ENCODE data around the gene PDGFB. TPM values are rescaled to one million over a fixed set of nuclear protein-coding genes. Genes with fewer than 3 reads are reported as not detected.

The PDGFB gene
- total RNA-seq, 2 donors from 2014 or later: 5.9 to 10.4 TPM

- no peaks in the 10 kb centered on the region for H3K9me3 ChIP-seq (ENCODE audit: control insufficient read depth, low read length)
- no peak for TF ChIP-seq CTCF (conservative IDR thresholded peaks at IDR 0.05)
- H3K9ac ChIP-seq (ENCODE audit: extremely low read depth, low read length, poor library complexity, severe bottlenecking): no peak overlapping the region
- Mint-ChIP-seq H3K4me1 (no peaks in the 10 kb centered on the region), H3K27ac (no peak overlapping the region), H3K9me3 (peaks cover 9% of the 10 kb centered on the region), H3K27me3 (ENCODE audit: insufficient read depth) (peaks cover 1% of the 10 kb centered on the region), H3K4me3 (no peak overlapping the region), H3K36me3 (ENCODE audit: low read depth) (peaks cover 28% of the 10 kb centered on the region)
- H3K36me3 ChIP-seq (ENCODE audit: control insufficient read depth, insufficient read depth, low read length): no peaks in the 10 kb centered on the region
- H3K4me1 ChIP-seq (ENCODE audit: control insufficient read depth, insufficient read depth, low read length): no peaks in the 10 kb centered on the region
- 91 to 97% methylated on average over 6 to 10 of the region's 10 CpGs for WGBS, 2 experiments (ENCODE audit: insufficient coverage in 1 of 2, insufficient read length in 1 of 2)
- H3K27ac ChIP-seq (ENCODE audit: low read depth, low read length): no peak overlapping the region
- H3K4me3 ChIP-seq (ENCODE audit: low read length): no peak overlapping the region
- peak; percentile 31 for DNase-seq
- H3K27me3 ChIP-seq (ENCODE audit: control insufficient read depth, insufficient read depth, low read length, poor library complexity, severe bottlenecking): no peaks in the 10 kb centered on the region
Observed at GRCh38 chr22:39221999-39222686, 22.6 kb downstream of the PDGFB start.

- 83 to 91% methylated on average over 6 to 9 of the region's 9 CpGs for WGBS, 2 experiments (ENCODE audit: insufficient coverage in 1 of 2, insufficient read length in 1 of 2)
- Histone ChIP-seq H3K9ac (ENCODE audit: extremely low read depth, low read length, poor library complexity, severe bottlenecking) (no peak overlapping the region), H3K27me3 (ENCODE audit: control insufficient read depth, insufficient read depth, low read length, poor library complexity, severe bottlenecking) (no peaks in the 10 kb centered on the region), H3K27ac (ENCODE audit: low read depth, low read length) (no peak overlapping the region), H3K4me1 (ENCODE audit: control insufficient read depth, insufficient read depth, low read length) (no peaks in the 10 kb centered on the region), H3K9me3 (ENCODE audit: control insufficient read depth, low read length) (no peaks in the 10 kb centered on the region), H3K36me3 (ENCODE audit: control insufficient read depth, insufficient read depth, low read length) (no peaks in the 10 kb centered on the region), H3K4me3 (ENCODE audit: low read length) (no peak overlapping the region)
- no peak overlapping the region for H3K4me3 Mint-ChIP-seq
- no peak for TF ChIP-seq CTCF (conservative IDR thresholded peaks at IDR 0.05)
- H3K4me1 Mint-ChIP-seq: no peaks in the 10 kb centered on the region
- H3K9me3 Mint-ChIP-seq: peaks cover 12% of the 10 kb centered on the region
- H3K27me3 Mint-ChIP-seq (ENCODE audit: insufficient read depth): peaks cover 1% of the 10 kb centered on the region
- peak; percentile 40 for DNase-seq
- no peak overlapping the region for H3K27ac Mint-ChIP-seq
- peaks cover 28% of the 10 kb centered on the region for H3K36me3 Mint-ChIP-seq (ENCODE audit: low read depth)
Observed at GRCh38 chr22:39220890-39221850, 23.6 kb downstream of the PDGFB start.

DNA sequence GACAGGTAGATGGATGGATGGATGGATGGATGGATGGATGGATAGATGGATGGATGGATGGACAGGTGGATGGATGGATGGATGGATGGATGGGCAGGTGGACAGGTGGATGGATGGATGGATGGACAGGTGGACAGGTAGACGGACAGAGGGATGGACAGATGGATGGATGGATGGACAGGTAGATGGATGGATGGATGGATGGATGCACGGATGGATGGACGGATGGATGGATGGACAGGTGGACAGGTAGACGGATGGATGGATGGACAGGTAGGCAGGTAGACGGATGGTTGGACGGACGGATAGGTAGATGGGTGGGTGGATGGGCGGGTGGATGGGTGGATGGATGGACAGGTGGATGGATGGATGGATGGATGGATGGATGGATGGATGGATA, 24.3 kb downstream of the PDGFB start:
- TF ChIP-seq CTCF (conservative IDR thresholded peaks at IDR 0.05): no peak
- Histone ChIP-seq H3K9ac (ENCODE audit: extremely low read depth, low read length, poor library complexity, severe bottlenecking) (no peak overlapping the region), H3K4me1 (ENCODE audit: control insufficient read depth, insufficient read depth, low read length) (no peaks in the 10 kb centered on the region), H3K4me3 (ENCODE audit: low read length) (no peak overlapping the region), H3K36me3 (ENCODE audit: control insufficient read depth, insufficient read depth, low read length) (no peaks in the 10 kb centered on the region), H3K9me3 (ENCODE audit: control insufficient read depth, low read length) (no peaks in the 10 kb centered on the region), H3K27ac (ENCODE audit: low read depth, low read length) (no peak overlapping the region), H3K27me3 (ENCODE audit: control insufficient read depth, insufficient read depth, low read length, poor library complexity, severe bottlenecking) (no peaks in the 10 kb centered on the region)
- Mint-ChIP-seq H3K9me3 (peaks cover 12% of the 10 kb centered on the region), H3K4me3 (no peak overlapping the region), H3K4me1 (peaks cover 5% of the 10 kb centered on the region), H3K36me3 (ENCODE audit: low read depth) (peaks cover 28% of the 10 kb centered on the region), H3K27ac (no peak overlapping the region), H3K27me3 (ENCODE audit: insufficient read depth) (peaks cover 1% of the 10 kb centered on the region)
- peak; percentile 13 for DNase-seq
- WGBS, 2 experiments (ENCODE audit: insufficient coverage in 1 of 2, insufficient read length in 1 of 2): 95 to 98% methylated on average over 4 to 8 of the region's 8 CpGs
